NB4 (cell line): ENCODE results near the gene SPARC.

Experiments
- DNase-seq: peaks from one replicate; pipeline ENCODE4 v3.0.0; 2010; ENCODE audit warnings: low read depth
- H3K4me3 ChIP-seq: one replicate; pipeline ENCODE4 v1.5.1; 2011; ENCODE audit warnings: mild to moderate bottlenecking, low read depth, low read length, moderate library complexity
- CTCF ChIP-seq: IDR thresholded peaks from one replicate; pipeline ENCODE4 v1.5.1; 2012; ENCODE audit warnings: low read depth, low read length
- MAX ChIP-seq: IDR thresholded peaks from 2 replicates; pipeline ENCODE4 v1.6.1; 2011; ENCODE audit warnings: low read depth, low read length
- MYC ChIP-seq: IDR thresholded peaks from 2 replicates; pipeline ENCODE4 v1.6.1; 2011; ENCODE audit warnings: low read depth, low read length
- POLR2A ChIP-seq: IDR thresholded peaks from 2 replicates; pipeline ENCODE4 v1.6.1; 2011; ENCODE audit warnings: mild to moderate bottlenecking; ENCODE audit not compliant: insufficient read length; ENCODE audit errors: extremely low read depth

SPARC gene

GRCh38 chr5:151718646-151719045, 31.9 kb upstream of the SPARC start:
- TF ChIP-seq POLR2A (no peak), CTCF (no peak), MYC (no peak), MAX (no peak)
- DNase-seq: no peak
- H3K4me3 ChIP-seq: no peak overlapping the region

GRCh38 chr5:151718153-151718552, 31.4 kb upstream of the SPARC start:
- TF ChIP-seq CTCF (no peak), MYC (no peak), MAX (no peak), POLR2A (no peak)
- no peak for DNase-seq
- H3K4me3 ChIP-seq: no peak overlapping the region

GRCh38 chr5:151717416-151717815, 30.7 kb upstream of the SPARC start:
- no peak for TF ChIP-seq MAX
- TF ChIP-seq MYC: no peak
- no peak for TF ChIP-seq POLR2A
- TF ChIP-seq CTCF: no peak
- DNase-seq: no peak

GRCh38 chr5:151709109-151709735, 22.5 kb upstream of the SPARC start:
- DNase-seq: no peak
- no peak for TF ChIP-seq POLR2A
- TF ChIP-seq CTCF: no peak
- TF ChIP-seq MAX: no peak
- no peak for TF ChIP-seq MYC

More at GRCh38 chr5:151717416-151717815, 30.7 kb upstream of the SPARC start:
- H3K4me3 ChIP-seq: no peak overlapping the region

GRCh38 chr5:151708126-151708525, 21.4 kb upstream of the SPARC start:
- TF ChIP-seq MYC: no peak
- peak; percentile 29 for DNase-seq
- H3K4me3 ChIP-seq: no peak overlapping the region

More at GRCh38 chr5:151709109-151709735, 22.5 kb upstream of the SPARC start:
- no peak overlapping the region for H3K4me3 ChIP-seq

- TF ChIP-seq CTCF (no peak), POLR2A (no peak), MYC (no peak), MAX (no peak)
- no peak overlapping the region for H3K4me3 ChIP-seq
- DNase-seq: no peak
Observed at GRCh38 chr5:151707567-151707966, 20.9 kb upstream of the SPARC start.
